Osteoblast (primary cell): Measurements from ENCODE around the gene PPP2R5B. TPM values are rescaled to one million over a fixed set of nuclear protein-coding genes. Genes with fewer than 3 reads are reported as not detected.

ENCODE experiments used
- DNase-seq: peaks from one replicate; pipeline ENCODE4 v3.0.0; 2011; ENCODE audit warnings: low spot score, mixed read lengths; ENCODE audit not compliant: insufficient read length; ENCODE audit errors: missing footprints
- H2AFZ ChIP-seq: 2 replicates; pipeline ENCODE4 v1.6.0; 2011; ENCODE audit warnings: mild to moderate bottlenecking, low read length
- H3K27ac ChIP-seq: 2 replicates; pipeline ENCODE4 v1.5.1; 2011; ENCODE audit warnings: mild to moderate bottlenecking, low read depth, low read length, moderate library complexity
- H3K27me3 ChIP-seq: 2 replicates; pipeline ENCODE4 v1.6.0; 2012; ENCODE audit warnings: mild to moderate bottlenecking, control low read depth, inconsistent platforms, low read length, moderate library complexity; ENCODE audit not compliant: insufficient read depth
- H3K36me3 ChIP-seq: 2 replicates; pipeline ENCODE4 v1.5.1; 2011; ENCODE audit warnings: mild to moderate bottlenecking, low read length, control low read depth, moderate library complexity; ENCODE audit not compliant: insufficient read depth
- H3K4me1 ChIP-seq: 2 replicates; pipeline ENCODE4 v1.5.1; 2011; ENCODE audit warnings: mild to moderate bottlenecking, low read length, control low read depth, moderate library complexity; ENCODE audit not compliant: insufficient read depth
- H3K4me2 ChIP-seq: 2 replicates; pipeline ENCODE4 v1.6.0; 2011; ENCODE audit warnings: mild to moderate bottlenecking, low read length; ENCODE audit not compliant: insufficient read depth
- H3K4me3 ChIP-seq: fragments of 200-600 bp; sonication (generic); 3 replicates; pipeline ENCODE4 v1.5.1; 2012; ENCODE audit warnings: mild to moderate bottlenecking, low read length, inconsistent platforms; ENCODE audit not compliant: insufficient read depth
- H3K79me2 ChIP-seq: 2 replicates; pipeline ENCODE4 v1.6.0; 2012; ENCODE audit warnings: mild to moderate bottlenecking, low read length, control low read depth, inconsistent platforms; ENCODE audit not compliant: insufficient read depth
- H3K9me3 ChIP-seq: 2 replicates; pipeline ENCODE4 v1.5.1; 2011; ENCODE audit warnings: low read depth, low read length, control low read depth
- H4K20me1 ChIP-seq: 2 replicates; pipeline ENCODE4 v1.6.0; 2012; ENCODE audit warnings: mild to moderate bottlenecking, low read length, control low read depth; ENCODE audit not compliant: insufficient read depth
- total RNA-seq: library from RNA; depleted of rRNA; stranded (reverse); fragments of >200 nt; gene quantifications from 2 replicates; pipeline ENCODE4 v1.2.3, GENCODE V29; 2012
- TF ChIP-seq, protein P1 (sequence below): IDR thresholded peaks from 2 replicates; pipeline ENCODE4 v1.5.1; 2011; ENCODE audit warnings: mild to moderate bottlenecking, low read depth, low read length, moderate library complexity; ENCODE audit errors: extremely low read depth

The PPP2R5B gene
- total RNA-seq, 1 donor: 6.2 TPM

DNA sequence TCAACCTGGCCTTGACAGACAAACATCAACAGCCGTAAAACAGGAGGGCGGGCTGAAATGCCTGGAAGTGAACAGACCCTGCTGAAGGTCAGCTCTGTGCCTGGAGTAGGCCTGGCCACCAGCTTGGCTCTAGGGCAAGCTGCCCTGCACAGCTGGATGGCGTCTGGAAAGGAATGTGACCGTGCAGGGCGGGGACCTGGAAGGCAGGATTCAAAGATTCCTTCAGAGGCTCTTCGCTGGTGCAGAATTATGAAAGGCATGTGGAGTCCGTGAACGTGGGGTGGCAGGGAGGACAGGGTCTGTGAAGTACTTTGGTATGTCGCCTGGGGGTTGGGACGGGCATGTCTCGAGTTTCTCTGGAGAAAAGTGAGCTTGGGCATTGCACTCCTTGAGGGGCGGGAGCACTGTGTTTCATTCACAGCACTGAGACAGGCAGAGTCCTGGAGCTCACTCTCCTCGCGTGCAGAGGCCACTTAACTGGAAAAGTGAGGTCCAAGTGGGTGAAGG lies 47.6 kb upstream of the PPP2R5B start:
- peak overlapping the region; percentile 83 for H3K27ac ChIP-seq

DNA sequence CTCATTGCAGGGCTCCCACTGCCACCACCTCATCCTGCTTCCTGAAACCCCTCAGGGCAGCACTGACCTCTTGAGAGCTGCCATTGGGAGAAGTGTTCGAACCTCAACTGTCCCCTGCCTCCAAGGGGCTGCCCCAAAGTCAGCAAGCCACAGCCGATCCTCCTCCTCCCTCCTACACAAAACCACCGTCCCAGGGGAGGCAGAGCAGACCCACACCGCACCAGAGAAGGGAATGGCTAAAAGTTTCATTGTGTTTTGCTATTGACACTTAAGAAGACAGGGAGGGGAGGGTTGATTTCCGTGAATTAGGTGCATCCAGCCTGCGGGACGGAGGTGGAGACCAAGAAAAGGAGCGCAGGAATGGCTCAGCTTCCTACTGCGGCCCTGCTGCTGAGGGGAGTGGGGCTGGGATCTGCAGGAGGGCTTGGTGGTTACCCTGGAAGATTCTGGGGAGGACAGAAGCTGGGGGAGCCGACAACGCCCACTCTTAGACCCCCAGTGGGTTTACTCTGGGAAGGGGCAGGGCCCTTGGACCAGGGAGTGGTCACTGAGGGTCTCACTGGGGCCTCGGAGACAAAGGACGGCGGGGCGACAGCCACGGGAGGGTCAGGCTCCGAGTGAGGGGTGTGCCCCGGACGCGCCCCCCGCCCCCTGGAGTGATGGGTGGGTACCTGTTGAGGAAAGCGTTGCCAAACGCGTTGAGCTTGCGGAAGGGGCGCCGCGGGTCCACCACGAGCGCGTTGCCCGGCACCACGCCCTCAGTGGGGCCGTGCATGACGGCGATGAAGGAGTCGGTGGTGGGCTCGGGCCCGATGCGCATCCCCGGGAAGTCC lies 46.9 kb upstream of the PPP2R5B start:
- H3K4me2 ChIP-seq: peak overlapping the region; percentile 94
- H3K4me3 ChIP-seq: peak overlapping the region; percentile 90
- peaks cover 53% of the 10 kb centered on the region for H3K79me2 ChIP-seq
- H3K36me3 ChIP-seq: peaks cover 17% of the 10 kb centered on the region
- H2AFZ ChIP-seq: no peak overlapping the region
- H3K27ac ChIP-seq: peak overlapping the region; percentile 83
- H3K9me3 ChIP-seq: no peaks in the 10 kb centered on the region
- no peaks in the 10 kb centered on the region for H3K27me3 ChIP-seq
- peaks cover 37% of the 10 kb centered on the region for H3K4me1 ChIP-seq
- H4K20me1 ChIP-seq: peaks cover 48% of the 10 kb centered on the region
- TF ChIP-seq, protein P1, sequence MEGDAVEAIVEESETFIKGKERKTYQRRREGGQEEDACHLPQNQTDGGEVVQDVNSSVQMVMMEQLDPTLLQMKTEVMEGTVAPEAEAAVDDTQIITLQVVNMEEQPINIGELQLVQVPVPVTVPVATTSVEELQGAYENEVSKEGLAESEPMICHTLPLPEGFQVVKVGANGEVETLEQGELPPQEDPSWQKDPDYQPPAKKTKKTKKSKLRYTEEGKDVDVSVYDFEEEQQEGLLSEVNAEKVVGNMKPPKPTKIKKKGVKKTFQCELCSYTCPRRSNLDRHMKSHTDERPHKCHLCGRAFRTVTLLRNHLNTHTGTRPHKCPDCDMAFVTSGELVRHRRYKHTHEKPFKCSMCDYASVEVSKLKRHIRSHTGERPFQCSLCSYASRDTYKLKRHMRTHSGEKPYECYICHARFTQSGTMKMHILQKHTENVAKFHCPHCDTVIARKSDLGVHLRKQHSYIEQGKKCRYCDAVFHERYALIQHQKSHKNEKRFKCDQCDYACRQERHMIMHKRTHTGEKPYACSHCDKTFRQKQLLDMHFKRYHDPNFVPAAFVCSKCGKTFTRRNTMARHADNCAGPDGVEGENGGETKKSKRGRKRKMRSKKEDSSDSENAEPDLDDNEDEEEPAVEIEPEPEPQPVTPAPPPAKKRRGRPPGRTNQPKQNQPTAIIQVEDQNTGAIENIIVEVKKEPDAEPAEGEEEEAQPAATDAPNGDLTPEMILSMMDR: no peak
- no peak for DNase-seq

More for the DNA sequence above, 47.6 kb upstream of the PPP2R5B start:
- H3K4me3 ChIP-seq: peak overlapping the region; percentile 90
- peaks cover 50% of the 10 kb centered on the region for H4K20me1 ChIP-seq
- H3K4me2 ChIP-seq: peak overlapping the region; percentile 94
- H3K79me2 ChIP-seq: peaks cover 58% of the 10 kb centered on the region
- no peak for DNase-seq
- H3K4me1 ChIP-seq: peaks cover 37% of the 10 kb centered on the region
- H3K9me3 ChIP-seq: no peaks in the 10 kb centered on the region
- H3K27me3 ChIP-seq: no peaks in the 10 kb centered on the region
- H2AFZ ChIP-seq: no peak overlapping the region
- peaks cover 21% of the 10 kb centered on the region for H3K36me3 ChIP-seq
- TF ChIP-seq, protein P1: no peak

DNA sequence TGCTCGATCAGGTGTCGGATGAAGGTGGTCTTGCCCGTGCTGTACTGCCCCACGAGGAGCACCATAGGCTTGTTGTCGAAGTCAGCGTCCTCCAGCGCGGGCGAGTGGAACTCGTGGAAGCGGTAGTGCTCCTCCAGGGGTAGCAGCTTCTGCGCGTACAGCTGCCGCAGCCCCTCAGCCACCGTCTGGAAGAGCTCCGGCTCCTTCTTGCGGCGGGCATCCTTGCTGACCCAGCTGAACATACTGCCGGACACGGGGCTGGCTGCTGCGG lies 46.3 kb upstream of the PPP2R5B start:
- Histone ChIP-seq H3K27me3 (no peaks in the 10 kb centered on the region), H3K27ac (peak overlapping the region; percentile 83), H3K79me2 (peaks cover 48% of the 10 kb centered on the region), H2AFZ (peak overlapping the region; percentile 55), H3K36me3 (peaks cover 12% of the 10 kb centered on the region), H3K4me1 (peaks cover 37% of the 10 kb centered on the region), H3K4me3 (peak overlapping the region; percentile 90), H3K4me2 (peak overlapping the region; percentile 94), H3K9me3 (no peaks in the 10 kb centered on the region), H4K20me1 (peaks cover 43% of the 10 kb centered on the region)
- DNase-seq: no peak
- TF ChIP-seq, protein P1: no peak

DNA sequence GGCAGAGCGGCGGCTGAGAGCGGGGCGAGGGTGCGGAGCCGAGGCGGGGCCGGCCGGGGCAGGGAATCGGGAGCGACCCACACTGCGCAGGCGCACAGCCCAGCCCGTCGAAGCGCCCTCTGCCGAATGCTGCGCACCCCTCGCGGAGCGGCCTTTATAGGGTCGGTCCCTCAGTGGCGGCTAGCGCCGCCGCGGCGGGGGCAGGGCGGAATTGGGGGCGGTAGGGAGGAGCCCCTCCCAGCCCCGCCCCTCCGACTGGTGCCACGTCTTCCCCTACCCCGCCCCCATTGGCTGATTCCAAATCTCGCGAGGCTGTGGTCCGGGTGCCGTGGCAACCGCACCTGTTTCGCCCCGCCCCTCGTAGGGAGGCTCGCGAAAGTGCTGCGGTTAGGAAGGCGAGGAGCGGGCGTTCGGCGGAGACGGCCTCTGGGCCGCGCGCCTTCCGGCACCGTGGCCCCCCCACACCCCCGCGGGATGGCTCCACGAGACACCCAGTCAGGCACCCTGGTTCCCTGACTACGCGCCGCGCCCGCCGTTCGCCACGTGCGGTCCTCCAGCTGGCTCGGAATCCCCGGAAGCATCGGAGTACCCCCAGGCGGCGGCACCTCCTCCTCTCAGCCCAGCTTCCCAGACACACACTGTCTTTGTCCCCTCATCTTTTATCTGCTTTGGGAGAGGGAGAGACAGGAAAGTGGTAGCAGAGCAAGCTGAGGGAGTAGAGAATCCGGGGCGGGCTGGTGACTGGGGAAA lies 45.8 kb upstream of the PPP2R5B start, which contains the start of gene EHD1:
EHD1 (minus strand) TSS at position 128 of the 750 bp plus-strand sequence. CDS start 157 bp downstream, outside the sequence.
- Histone ChIP-seq H3K27me3 (no peaks in the 10 kb centered on the region), H3K36me3 (peaks cover 7% of the 10 kb centered on the region), H3K4me2 (peak within 1 kb of the TSS; percentile 94), H2AFZ (peak within 1 kb of the TSS; percentile 82), H3K9me3 (no peaks in the 10 kb centered on the region), H3K4me1 (peaks cover 37% of the 10 kb centered on the region), H3K4me3 (peak within 1 kb of the TSS; percentile 90), H3K79me2 (peaks cover 43% of the 10 kb centered on the region), H3K27ac (peak within 1 kb of the TSS; percentile 83), H4K20me1 (peaks cover 39% of the 10 kb centered on the region)
- DNase-seq: peak; percentile 99
- TF ChIP-seq, protein P1: peak; percentile 35
